Osteocyte (in vitro differentiated cells): ENCODE measurements around the gene DUSP16. TPM values are rescaled to one million over a fixed set of nuclear protein-coding genes. Genes with fewer than 3 reads are reported as not detected.
A peak's percentile ranks its signal among the peaks of the same experiment; 100 is the strongest.

Experiments
- DNase-seq: peaks from one replicate; pipeline ENCODE4 v3.0.0; 2021; ENCODE audit warnings: mixed read lengths; ENCODE audit not compliant: unreplicated experiment; ENCODE audit errors: extremely low spot score
- H3K27ac Mint-ChIP-seq: one replicate; pipeline ENCODE4 v1.8.0; 2021; ENCODE audit warnings: mild to moderate bottlenecking, mixed read lengths; ENCODE audit not compliant: unreplicated experiment
- H3K27me3 Mint-ChIP-seq: one replicate; pipeline ENCODE4 v1.8.0; 2021; ENCODE audit warnings: mixed read lengths; ENCODE audit not compliant: unreplicated experiment
- H3K36me3 Mint-ChIP-seq: one replicate; pipeline ENCODE4 v1.8.0; 2021; ENCODE audit warnings: mixed read lengths; ENCODE audit not compliant: unreplicated experiment
- H3K4me1 Mint-ChIP-seq: one replicate; pipeline ENCODE4 v1.8.0; 2021; ENCODE audit warnings: mixed read lengths; ENCODE audit not compliant: unreplicated experiment
- H3K4me3 Mint-ChIP-seq: one replicate; pipeline ENCODE4 v1.8.0; 2021; ENCODE audit warnings: mild to moderate bottlenecking, moderate library complexity, mixed read lengths; ENCODE audit not compliant: unreplicated experiment
- H3K9me3 Mint-ChIP-seq: one replicate; pipeline ENCODE4 v1.8.0; 2021; ENCODE audit warnings: mixed read lengths; ENCODE audit not compliant: unreplicated experiment
- total RNA-seq: library from RNA; stranded (reverse); gene quantifications from 2 replicates; pipeline ENCODE4 v1.2.1, GENCODE V29; 2021
- TF ChIP-seq, protein P1 (sequence below): fragments of 200-600 bp; sonication (generic); IDR thresholded peaks from 2 replicates; pipeline ENCODE4 v1.5.0; 2021; ENCODE audit warnings: antibody characterized with exemption, mild to moderate bottlenecking, moderate library complexity

DUSP16 gene
- total RNA-seq, 1 donor from 2014 or later, result 10.3 TPM

DNA sequence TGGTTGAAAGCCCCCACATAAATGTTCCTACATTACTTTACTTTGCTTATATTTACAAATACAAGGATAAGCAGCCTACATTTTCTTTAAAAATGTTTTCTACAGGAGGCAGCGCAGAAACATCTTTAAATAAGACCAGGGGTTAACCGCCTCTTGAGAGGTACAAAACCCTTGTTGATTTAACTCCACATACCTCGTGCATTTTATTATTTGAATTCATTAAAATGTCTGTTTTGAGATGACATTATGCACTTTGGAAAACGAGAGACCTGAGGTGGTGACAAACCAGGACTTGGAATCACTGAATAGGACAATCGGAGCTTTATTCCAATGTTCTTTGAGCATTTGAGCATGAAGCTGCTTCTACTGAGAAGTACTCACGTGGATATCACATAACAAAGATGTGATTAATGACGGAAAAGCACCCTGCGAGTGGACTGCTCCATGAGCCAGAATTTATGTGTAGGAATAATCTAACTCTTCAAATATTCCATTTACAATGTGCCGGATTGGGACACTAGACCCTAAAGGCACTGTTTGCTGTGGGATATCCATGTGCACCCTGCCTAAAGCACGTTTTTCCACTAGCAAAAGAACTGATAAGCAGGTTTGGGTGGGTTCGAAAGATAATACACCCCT is 746 bp upstream of the DUSP16 start:
- Mint-ChIP-seq H3K36me3 (no peaks in the 10 kb centered on the region), H3K4me3 (peak overlapping the region; percentile 77), H3K27me3 (peaks cover 5% of the 10 kb centered on the region), H3K27ac (peak overlapping the region; percentile 90), H3K4me1 (peaks cover 19% of the 10 kb centered on the region), H3K9me3 (no peaks in the 10 kb centered on the region)
- no peak for DNase-seq
- TF ChIP-seq, protein P1, sequence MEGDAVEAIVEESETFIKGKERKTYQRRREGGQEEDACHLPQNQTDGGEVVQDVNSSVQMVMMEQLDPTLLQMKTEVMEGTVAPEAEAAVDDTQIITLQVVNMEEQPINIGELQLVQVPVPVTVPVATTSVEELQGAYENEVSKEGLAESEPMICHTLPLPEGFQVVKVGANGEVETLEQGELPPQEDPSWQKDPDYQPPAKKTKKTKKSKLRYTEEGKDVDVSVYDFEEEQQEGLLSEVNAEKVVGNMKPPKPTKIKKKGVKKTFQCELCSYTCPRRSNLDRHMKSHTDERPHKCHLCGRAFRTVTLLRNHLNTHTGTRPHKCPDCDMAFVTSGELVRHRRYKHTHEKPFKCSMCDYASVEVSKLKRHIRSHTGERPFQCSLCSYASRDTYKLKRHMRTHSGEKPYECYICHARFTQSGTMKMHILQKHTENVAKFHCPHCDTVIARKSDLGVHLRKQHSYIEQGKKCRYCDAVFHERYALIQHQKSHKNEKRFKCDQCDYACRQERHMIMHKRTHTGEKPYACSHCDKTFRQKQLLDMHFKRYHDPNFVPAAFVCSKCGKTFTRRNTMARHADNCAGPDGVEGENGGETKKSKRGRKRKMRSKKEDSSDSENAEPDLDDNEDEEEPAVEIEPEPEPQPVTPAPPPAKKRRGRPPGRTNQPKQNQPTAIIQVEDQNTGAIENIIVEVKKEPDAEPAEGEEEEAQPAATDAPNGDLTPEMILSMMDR, result no peak

DNA sequence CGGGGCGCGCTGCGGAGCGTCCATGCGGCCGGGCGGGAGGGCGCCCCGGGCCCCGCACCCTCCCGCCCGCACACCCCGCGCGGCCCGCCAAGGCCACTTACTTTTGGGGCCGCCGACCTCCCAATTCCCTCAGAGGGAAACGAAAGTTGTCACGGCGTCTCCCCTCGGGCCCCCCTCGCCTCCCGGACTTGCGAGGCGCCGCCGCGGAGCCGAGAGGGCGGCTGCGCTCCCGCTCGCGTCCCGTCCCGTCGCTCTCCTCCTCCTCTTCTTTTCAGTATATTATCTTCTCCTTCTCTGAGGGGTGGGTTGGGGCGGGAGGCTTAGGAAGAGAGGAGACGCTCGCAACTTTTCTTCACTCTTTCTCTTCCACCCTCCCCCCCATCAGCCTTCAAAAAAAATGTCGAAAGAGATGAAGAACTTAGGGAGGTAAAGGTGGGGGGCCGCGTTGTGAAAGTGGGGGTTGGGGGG is 613 bp downstream of the DUSP16 start:
- Mint-ChIP-seq H3K4me1 (peaks cover 19% of the 10 kb centered on the region), H3K4me3 (peak overlapping the region; percentile 79), H3K36me3 (no peaks in the 10 kb centered on the region), H3K9me3 (no peaks in the 10 kb centered on the region), H3K27ac (peak overlapping the region; percentile 90), H3K27me3 (no peaks in the 10 kb centered on the region)
- no peak for DNase-seq
- TF ChIP-seq, protein P1, result no peak

DNA sequence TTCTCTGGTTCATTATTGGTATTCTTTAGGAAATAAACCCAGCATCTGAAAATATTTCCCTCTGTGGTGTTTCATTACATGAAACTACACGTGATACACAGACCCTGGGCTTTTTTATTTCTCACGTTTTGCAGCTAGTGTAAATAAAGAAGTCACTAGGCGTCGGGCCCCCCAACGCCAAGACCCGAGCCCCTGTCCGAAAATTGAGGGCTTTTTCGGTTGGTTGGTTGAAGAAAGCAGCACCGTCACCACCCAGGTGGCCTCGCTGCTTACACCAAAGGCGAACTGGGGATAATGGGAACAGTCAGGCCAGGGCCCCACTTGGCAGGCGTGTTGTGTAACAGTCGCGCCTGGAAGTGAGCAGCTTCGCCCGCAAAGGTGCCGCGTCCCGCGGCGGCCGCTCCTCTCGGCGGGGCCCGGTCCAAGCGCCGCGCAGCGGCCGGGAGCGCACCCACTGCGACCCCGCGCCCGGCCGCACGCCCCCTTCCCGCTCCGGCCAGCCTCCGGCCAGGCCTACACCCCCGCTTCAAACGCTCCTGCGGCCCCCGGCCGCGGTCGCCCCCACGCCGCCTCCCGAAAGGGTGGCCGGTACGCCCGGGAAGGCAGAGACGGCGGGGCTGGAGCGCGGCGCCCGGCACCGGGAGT is 1.2 kb downstream of the DUSP16 start:
- H3K36me3 Mint-ChIP-seq, result no peaks in the 10 kb centered on the region
- peak overlapping the region; percentile 86 for H3K4me3 Mint-ChIP-seq
- peak overlapping the region; percentile 93 for H3K27ac Mint-ChIP-seq
- no peaks in the 10 kb centered on the region for H3K9me3 Mint-ChIP-seq
- TF ChIP-seq, protein P1, result no peak
- DNase-seq, result peak; percentile 85
- H3K27me3 Mint-ChIP-seq, result no peaks in the 10 kb centered on the region
- H3K4me1 Mint-ChIP-seq, result peaks cover 19% of the 10 kb centered on the region

DNA sequence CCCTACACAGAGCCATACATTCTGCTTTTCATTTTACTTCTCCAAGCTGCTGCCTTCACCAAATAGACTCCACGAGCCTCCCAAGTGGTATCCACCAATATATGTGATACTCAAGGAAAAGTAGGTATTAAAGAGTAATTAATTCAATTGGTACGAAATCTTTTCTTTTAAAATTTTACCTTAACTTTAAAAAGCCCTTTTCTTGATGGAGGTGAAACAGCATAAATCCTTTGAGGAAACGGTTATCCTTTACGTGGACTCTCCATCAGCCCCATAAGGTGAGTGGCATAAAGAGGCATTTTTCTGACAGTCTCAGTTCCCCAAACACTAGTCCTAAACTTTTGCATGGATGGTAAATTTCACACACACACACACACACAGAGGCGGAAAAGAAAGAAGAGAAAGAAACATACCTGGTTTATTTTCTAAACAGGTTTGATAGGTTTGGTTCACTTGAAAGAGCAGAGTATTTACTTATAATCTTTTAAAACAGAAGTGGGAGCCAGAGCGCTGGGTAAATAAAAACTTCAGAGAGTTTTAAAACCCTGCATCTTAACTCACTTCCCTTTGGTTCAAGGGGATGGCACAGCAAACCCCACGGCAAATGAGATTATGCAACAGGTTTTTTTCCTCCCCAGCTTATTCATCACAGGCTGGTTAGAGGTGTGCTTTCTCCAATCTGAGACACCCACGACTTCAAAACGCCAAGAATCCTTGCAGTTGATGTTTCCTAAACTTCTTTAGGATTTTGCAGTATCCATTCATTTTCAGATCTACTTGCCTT is 1.9 kb downstream of the DUSP16 start:
- peak overlapping the region; percentile 93 for H3K27ac Mint-ChIP-seq
- no peaks in the 10 kb centered on the region for H3K27me3 Mint-ChIP-seq
- H3K4me3 Mint-ChIP-seq, result peak overlapping the region; percentile 86
- peaks cover 19% of the 10 kb centered on the region for H3K4me1 Mint-ChIP-seq
- H3K9me3 Mint-ChIP-seq, result no peaks in the 10 kb centered on the region
- TF ChIP-seq, protein P1, result no peak
- DNase-seq, result no peak
- no peaks in the 10 kb centered on the region for H3K36me3 Mint-ChIP-seq
